Measurements from ENCODE around the gene CFAP20.
"Not testable (repeated sequence)": the region's sequence is repeated elsewhere in the genome, so short reads cannot be mapped to it uniquely, and the experiment has no call there.

Gene CFAP20

DNA sequence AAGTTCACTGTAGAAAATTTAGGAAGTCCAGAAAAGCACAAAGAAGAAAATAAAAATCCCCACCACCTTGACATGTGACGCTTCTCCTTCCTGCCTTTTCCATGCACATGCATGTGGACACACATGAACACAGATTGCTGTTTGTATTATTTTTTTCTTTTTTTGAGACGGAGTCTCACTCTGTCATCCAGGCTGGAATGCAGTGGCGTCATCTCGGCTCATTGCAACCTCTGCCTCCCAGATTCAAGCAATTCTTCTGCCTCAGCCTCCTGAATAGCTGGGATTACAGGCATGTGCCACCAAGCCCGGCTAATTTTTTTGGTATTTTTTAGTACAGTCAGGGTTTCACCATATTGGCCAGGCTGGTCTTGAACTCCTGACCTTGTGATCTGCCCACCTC is 48.5 kb downstream of the CFAP20 start:
- not testable (repeated sequence) for H3K9me3 Mint-ChIP-seq; H3K27ac Mint-ChIP-seq; H3K4me1 Mint-ChIP-seq; H3K27me3 Mint-ChIP-seq; H3K36me3 Mint-ChIP-seq; DNase-seq (ENCODE audit: low spot score in 2 of 2); H3K4me3 Mint-ChIP-seq; ATAC-seq (ENCODE audit: low read depth)

DNA sequence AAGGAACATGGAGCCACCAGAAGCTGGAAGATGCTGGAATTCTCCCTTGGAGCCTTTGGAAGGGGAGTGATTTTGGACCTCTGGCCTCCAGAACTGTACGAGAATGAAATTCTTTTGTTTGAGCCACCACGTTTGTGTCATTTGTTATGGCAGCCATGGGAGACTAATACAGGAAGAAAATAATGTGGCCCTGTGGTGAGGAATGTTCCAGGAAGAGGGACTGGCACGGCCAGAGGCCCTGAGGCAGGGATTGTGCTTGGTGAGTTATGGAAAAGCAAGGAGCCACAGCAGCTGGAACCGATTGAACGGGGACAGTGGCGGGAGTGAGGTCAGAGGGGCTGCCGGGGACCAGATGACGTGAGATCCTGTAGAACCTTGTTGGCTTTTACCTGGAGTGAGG is 51.4 kb downstream of the CFAP20 start:
- Mint-ChIP-seq H3K36me3 (no peaks in the 10 kb centered on the region), H3K4me1 (no peaks in the 10 kb centered on the region), H3K27me3 (peaks cover 2% of the 10 kb centered on the region), H3K9me3 (peaks cover 5% of the 10 kb centered on the region), H3K27ac (no peak overlapping the region), H3K4me3 (no peak overlapping the region)
- DNase-seq (ENCODE audit: low spot score in 2 of 2) (no peak), ATAC-seq (ENCODE audit: low read depth) (no peak)

DNA sequence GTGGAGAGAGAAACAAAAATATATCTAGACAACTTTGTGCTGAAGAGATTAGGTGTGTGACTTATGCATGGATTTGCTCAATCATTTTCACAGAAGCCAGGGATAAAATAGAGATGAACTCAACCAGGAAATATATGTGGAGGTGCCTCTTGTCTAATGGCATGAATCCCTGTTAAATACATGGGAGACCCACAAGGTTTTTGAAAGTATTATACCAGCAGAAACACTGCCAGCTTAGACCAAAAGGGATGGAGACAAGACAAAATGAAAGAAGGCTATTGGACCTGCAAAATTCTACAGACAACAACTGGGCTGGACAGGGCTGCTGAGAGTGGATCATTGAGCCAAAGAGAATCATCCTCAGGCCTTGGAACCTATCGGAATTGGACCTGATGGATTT is 52.7 kb downstream of the CFAP20 start:
- no peak overlapping the region for H3K4me3 Mint-ChIP-seq
- no peak for ATAC-seq (ENCODE audit: low read depth)
- no peaks in the 10 kb centered on the region for H3K4me1 Mint-ChIP-seq
- peaks cover 11% of the 10 kb centered on the region for H3K9me3 Mint-ChIP-seq
- H3K27me3 Mint-ChIP-seq, result no peaks in the 10 kb centered on the region
- no peaks in the 10 kb centered on the region for H3K36me3 Mint-ChIP-seq
- H3K27ac Mint-ChIP-seq, result no peak overlapping the region
- no peak for DNase-seq (ENCODE audit: low spot score in 2 of 2)

DNA sequence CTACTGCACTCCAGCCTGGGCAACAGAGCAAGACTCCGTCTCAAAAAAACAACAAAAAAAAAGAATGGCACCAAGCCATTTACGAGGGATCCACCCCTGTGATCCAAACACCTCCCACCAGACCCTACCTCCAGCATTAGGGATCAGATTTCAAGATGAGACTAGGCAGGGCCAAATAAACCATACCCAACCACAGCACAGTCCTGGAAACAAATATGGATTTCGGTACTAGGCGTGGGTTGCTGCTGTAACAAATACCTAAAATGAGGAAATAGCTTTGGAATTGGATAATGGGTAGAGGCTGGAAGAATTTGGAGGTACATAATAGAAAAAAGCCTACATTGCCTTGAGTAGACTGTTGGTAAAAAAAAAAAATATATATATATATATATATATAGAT is 54.5 kb downstream of the CFAP20 start:
- DNase-seq (ENCODE audit: low spot score in 2 of 2) (no peak), ATAC-seq (ENCODE audit: low read depth) (no peak)
- no peak overlapping the region for H3K4me3 Mint-ChIP-seq
- no peak overlapping the region for H3K27ac Mint-ChIP-seq
- no peaks in the 10 kb centered on the region for H3K4me1 Mint-ChIP-seq
- peaks cover 2% of the 10 kb centered on the region for H3K27me3 Mint-ChIP-seq
- H3K36me3 Mint-ChIP-seq, result no peaks in the 10 kb centered on the region
- peaks cover 12% of the 10 kb centered on the region for H3K9me3 Mint-ChIP-seq

DNA sequence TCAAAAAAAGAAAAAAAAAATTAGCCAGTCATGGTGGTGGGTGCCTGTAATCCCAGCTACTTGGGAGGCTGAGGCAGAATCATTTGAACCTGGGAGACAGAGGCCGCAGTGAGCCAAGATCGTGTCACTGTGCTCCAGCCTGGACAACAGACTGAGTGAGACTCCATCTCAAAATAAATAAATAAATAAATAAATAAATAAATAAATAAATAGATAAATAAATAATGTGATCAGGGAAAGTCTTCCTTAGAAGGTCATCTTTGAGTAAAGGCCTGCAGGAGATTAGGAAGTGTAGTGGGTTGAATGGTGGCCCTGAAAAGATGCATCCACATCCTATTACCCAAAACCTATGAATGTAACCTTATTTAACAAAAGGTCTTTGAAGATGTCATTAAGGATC is 56.1 kb downstream of the CFAP20 start:
- H3K9me3 Mint-ChIP-seq, result peaks cover 12% of the 10 kb centered on the region
- H3K27me3 Mint-ChIP-seq; DNase-seq (ENCODE audit: low spot score in 2 of 2); H3K36me3 Mint-ChIP-seq; H3K27ac Mint-ChIP-seq; H3K4me3 Mint-ChIP-seq; ATAC-seq (ENCODE audit: low read depth); H3K4me1 Mint-ChIP-seq: not testable (repeated sequence)

DNA sequence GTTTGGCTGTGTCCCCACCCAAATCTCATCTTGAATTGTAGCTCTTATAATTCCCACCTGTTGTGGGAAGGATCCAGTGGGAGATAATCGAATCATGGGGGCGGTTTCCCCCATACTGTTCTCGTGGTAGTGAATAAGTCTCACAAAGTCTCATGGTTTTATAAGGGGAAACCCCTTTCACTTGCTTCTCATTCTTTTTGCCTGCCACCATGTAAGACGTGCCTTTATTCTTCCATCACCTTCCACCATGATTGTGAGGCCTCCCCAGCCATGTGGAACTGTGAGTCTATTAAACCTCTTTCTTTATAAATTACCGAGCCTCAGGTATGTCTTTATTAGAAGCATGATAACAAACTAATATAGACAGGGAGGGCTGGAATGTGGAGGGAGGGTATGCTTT is 57.0 kb downstream of the CFAP20 start:
- not testable (repeated sequence) for H3K36me3 Mint-ChIP-seq; H3K4me3 Mint-ChIP-seq; DNase-seq (ENCODE audit: low spot score in 2 of 2); H3K27me3 Mint-ChIP-seq; H3K4me1 Mint-ChIP-seq; H3K27ac Mint-ChIP-seq; ATAC-seq (ENCODE audit: low read depth)
- peaks cover 12% of the 10 kb centered on the region for H3K9me3 Mint-ChIP-seq

DNA sequence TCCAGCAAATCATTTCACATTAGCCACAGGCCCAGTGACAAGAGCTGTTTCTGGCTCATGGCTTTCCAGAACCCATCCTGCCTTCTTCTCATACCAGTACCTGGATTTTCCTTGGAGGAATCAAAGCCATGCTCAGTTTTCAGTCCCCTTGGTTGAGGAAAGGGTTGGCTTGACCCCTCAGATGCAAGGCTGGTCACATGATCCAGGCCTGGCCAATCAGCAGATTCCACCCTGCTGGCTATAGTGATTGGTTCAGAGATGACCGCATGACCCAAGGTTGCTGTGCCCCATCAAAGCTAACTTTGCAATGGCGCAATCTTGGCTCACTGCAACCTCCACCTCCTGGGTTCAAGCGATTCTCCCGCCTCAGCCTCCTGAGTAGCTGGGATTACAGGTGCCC is 58.6 kb downstream of the CFAP20 start:
- Mint-ChIP-seq H3K4me3 (no peak overlapping the region), H3K36me3 (no peaks in the 10 kb centered on the region), H3K27ac (no peak overlapping the region), H3K27me3 (peaks cover 2% of the 10 kb centered on the region), H3K4me1 (no peaks in the 10 kb centered on the region), H3K9me3 (peaks cover 6% of the 10 kb centered on the region)
- no peak for ATAC-seq (ENCODE audit: low read depth)
- no peak for DNase-seq (ENCODE audit: low spot score in 2 of 2)
